Ovary (tissue), 9 donors: ENCODE results near the gene MYOZ2. TPM values are rescaled to one million over a fixed set of nuclear protein-coding genes. Genes with fewer than 3 reads are reported as not detected.
"Not testable (repeated sequence)": the region's sequence is repeated elsewhere in the genome, so short reads cannot be mapped to it uniquely, and the experiment has no call there.

ENCODE experiments used
- DNase-seq, 5 donors: peaks; one replicate each; pipeline ENCODE4 v3.0.0-alpha.2; 2019 to 2020
- H3K27ac ChIP-seq, 2 donors: fragments of 200-600 bp; one replicate each; pipeline versions ENCODE4 v1.5.1 to v1.8.0; 2019 to 2022
- H3K27me3 ChIP-seq: fragments of 200-600 bp; one replicate; pipeline ENCODE4 v1.8.0; 2022
- H3K36me3 ChIP-seq: fragments of 200-600 bp; sonication (generic); one replicate; pipeline ENCODE4 v1.5.1; 2019
- H3K4me1 ChIP-seq: one replicate; pipeline ENCODE4 v1.8.1; 2013; ENCODE audit warnings: mild to moderate bottlenecking, moderate library complexity; ENCODE audit not compliant: insufficient read depth
- H3K4me3 ChIP-seq: fragments of 200-600 bp; sonication (generic); one replicate; pipeline ENCODE4 v1.5.1; 2017
- H3K9me3 ChIP-seq, 2 donors: fragments of 200-600 bp in 1 of 2; sonication (generic) in 1 of 2; one replicate each; pipeline versions ENCODE4 v1.5.1 to v1.8.1; 2013 to 2019; ENCODE audit warnings: mild to moderate bottlenecking in 1 of 2, moderate library complexity in 1 of 2
- EP300 ChIP-seq: sonication (generic); formaldehyde crosslinking; IDR thresholded peaks from one replicate; pipeline ENCODE4 v1.6.1; 2017; ENCODE audit warnings: antibody characterized with exemption
- POLR2A ChIP-seq: fragments of 450-650 bp; IDR thresholded peaks from one replicate; pipeline ENCODE4 v1.6.1; 2017; ENCODE audit warnings: antibody characterized with exemption, mild to moderate bottlenecking, moderate library complexity
- WGBS, 3 donors: extraction: QIAGEN DNeasy Blood & Tissue Kit in 1 of 3; methylation state at CpG; one replicate each; pipeline versions ENCODE4 v1.1.5 to v1.1.7; 2013 to 2017; 5-methylcytosine and 5-hydroxymethylcytosine counted together
- intact Hi-C, 4 donors: fragments of 100-400 bp; cut with DNase I; formaldehyde crosslinking; loops; one replicate each; pipeline versions ENCODE4 v1.11.0 to v1.15.1; 2022 to 2023
- polyA plus RNA-seq, 2 donors: library from polyadenylated mRNA; stranded (reverse); fragments of 200-250 nt in 1 of 2; fragments of 350-450 nt in 1 of 2; fragmentation: Illumina TruSeq in 1 of 2; extraction: RNeasy Lipid Tissue Mini Kit (QIAGEN cat#74804) in 1 of 2; gene quantifications; one replicate each; pipeline ENCODE4 v1.2.3, GENCODE V29; 2013 to 2014
- total RNA-seq, 7 donors: library from RNA; depleted of rRNA in 2 of 7; stranded (reverse); fragments of >200 nt in 2 of 7; fragmentation: NEBNext Ultra II Directional in 3 of 7; extraction: Animal tissue kit (Norgen Biotek cat#: 25700) in 3 of 7; gene quantifications; one replicate each; pipeline versions ENCODE4 v1.1.0 to v1.2.4, GENCODE V29; 2016 to 2023
- TF ChIP-seq, protein P1 (sequence below), 3 donors: fragments of 450-650 bp in 2 of 3; fragments of 200-600 bp in 1 of 3; IDR thresholded peaks; one replicate each; pipeline versions ENCODE4 v1.5.1 to v1.8.0; 2016 to 2022; ENCODE audit warnings: antibody characterized with exemption in 3 of 3, mild to moderate bottlenecking in 1 of 3
- donor health status: DM: no; HTN: no; CAD: no; lungs with moderate emphysema.
- donor health status: DM: no; HTN: no; CAD: no.
- donor health status: Bipolar disorder and iron deficiency.
- donor health status: DM: yes; HTN: yes; CAD: no.
- donor health status: DM: no; HTN: no; CAD: no.
- donor health status: DM: yes; HTN: yes; CAD: no.

The MYOZ2 gene
- total and polyA plus RNA-seq, 9 donors, result 0.34 to 1.1 (median 0.55) TPM

DNA sequence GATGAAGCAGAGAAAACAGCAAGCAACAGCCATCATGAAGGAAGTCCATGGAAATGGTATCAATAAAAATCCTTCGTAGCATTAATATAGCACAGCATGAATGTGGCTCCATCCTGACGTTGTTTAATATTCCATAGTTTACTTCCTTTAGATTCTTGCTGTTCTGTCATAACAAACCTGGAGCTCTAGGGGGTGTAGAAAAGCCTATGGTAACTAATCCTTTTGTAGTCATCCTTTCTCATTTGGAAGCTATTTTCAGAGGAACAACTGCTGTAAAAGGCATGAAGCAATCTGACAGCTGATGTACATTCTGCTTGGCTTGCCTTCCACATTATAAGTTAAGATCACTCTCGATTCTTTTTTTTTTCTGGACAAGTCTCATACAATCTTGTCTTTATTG lies 914 bp downstream of the MYOZ2 start:
- H3K36me3 ChIP-seq, result no peaks in the 10 kb centered on the region
- TF ChIP-seq POLR2A, result no peak
- no peak for TF ChIP-seq EP300
- TF ChIP-seq, protein P1, sequence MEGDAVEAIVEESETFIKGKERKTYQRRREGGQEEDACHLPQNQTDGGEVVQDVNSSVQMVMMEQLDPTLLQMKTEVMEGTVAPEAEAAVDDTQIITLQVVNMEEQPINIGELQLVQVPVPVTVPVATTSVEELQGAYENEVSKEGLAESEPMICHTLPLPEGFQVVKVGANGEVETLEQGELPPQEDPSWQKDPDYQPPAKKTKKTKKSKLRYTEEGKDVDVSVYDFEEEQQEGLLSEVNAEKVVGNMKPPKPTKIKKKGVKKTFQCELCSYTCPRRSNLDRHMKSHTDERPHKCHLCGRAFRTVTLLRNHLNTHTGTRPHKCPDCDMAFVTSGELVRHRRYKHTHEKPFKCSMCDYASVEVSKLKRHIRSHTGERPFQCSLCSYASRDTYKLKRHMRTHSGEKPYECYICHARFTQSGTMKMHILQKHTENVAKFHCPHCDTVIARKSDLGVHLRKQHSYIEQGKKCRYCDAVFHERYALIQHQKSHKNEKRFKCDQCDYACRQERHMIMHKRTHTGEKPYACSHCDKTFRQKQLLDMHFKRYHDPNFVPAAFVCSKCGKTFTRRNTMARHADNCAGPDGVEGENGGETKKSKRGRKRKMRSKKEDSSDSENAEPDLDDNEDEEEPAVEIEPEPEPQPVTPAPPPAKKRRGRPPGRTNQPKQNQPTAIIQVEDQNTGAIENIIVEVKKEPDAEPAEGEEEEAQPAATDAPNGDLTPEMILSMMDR (IDR thresholded peaks at IDR 0.05), result no peak
- 72 to 74% (median 73%) methylated on average over 3 of the region's 3 CpGs for WGBS, 3 donors
- no peaks in the 10 kb centered on the region for H3K27me3 ChIP-seq
- no peaks in the 10 kb centered on the region for H3K9me3 ChIP-seq
- intact Hi-C loops, result no loop called here
- no peak overlapping the region for H3K4me3 ChIP-seq
- H3K4me1 ChIP-seq, result no peaks in the 10 kb centered on the region
- no peak for DNase-seq
- H3K27ac ChIP-seq, result no peak overlapping the region

- Histone ChIP-seq H3K27ac (no peak overlapping the region), H3K4me1 (no peaks in the 10 kb centered on the region), H3K36me3 (no peaks in the 10 kb centered on the region), H3K27me3 (no peaks in the 10 kb centered on the region), H3K4me3 (no peak overlapping the region), H3K9me3 (no peaks in the 10 kb centered on the region)
- TF ChIP-seq EP300 (no peak), POLR2A (no peak)
- TF ChIP-seq, protein P1 (IDR thresholded peaks at IDR 0.05), result no peak
- WGBS, 3 donors, result 12 to 20% (median 17%) methylated on average over 2 of the region's 2 CpGs
- intact Hi-C loops, result no loop called here
- DNase-seq, result no peak
Observed at GRCh38 chr4:119138046-119138445, 2.4 kb downstream of the MYOZ2 start.

- Histone ChIP-seq H3K4me3 (no peak overlapping the region), H3K4me1 (no peaks in the 10 kb centered on the region), H3K9me3 (no peaks in the 10 kb centered on the region), H3K27me3 (no peaks in the 10 kb centered on the region), H3K36me3 (no peaks in the 10 kb centered on the region), H3K27ac (no peak overlapping the region)
- intact Hi-C loops, result no loop called here
- TF ChIP-seq, protein P1 (IDR thresholded peaks at IDR 0.05), result no peak
- TF ChIP-seq POLR2A (no peak), EP300 (no peak)
- DNase-seq, result no peak
Observed at GRCh38 chr4:119139311-119139710, 3.7 kb downstream of the MYOZ2 start.

GRCh38 chr4:119139822-119140252 lies 4.2 kb downstream of the MYOZ2 start:
- Histone ChIP-seq H3K27ac (no peak overlapping the region), H3K27me3 (no peaks in the 10 kb centered on the region), H3K36me3 (no peaks in the 10 kb centered on the region), H3K9me3 (no peaks in the 10 kb centered on the region), H3K4me1 (no peaks in the 10 kb centered on the region), H3K4me3 (no peak overlapping the region)
- no peak for DNase-seq
- intact Hi-C loops, result no loop called here
- WGBS, 3 donors, result 22 to 46% (median 28%) methylated on average over 2 of the region's 2 CpGs
- no peak for TF ChIP-seq EP300
- TF ChIP-seq POLR2A, result no peak
- TF ChIP-seq, protein P1 (IDR thresholded peaks at IDR 0.05), result no peak

DNA sequence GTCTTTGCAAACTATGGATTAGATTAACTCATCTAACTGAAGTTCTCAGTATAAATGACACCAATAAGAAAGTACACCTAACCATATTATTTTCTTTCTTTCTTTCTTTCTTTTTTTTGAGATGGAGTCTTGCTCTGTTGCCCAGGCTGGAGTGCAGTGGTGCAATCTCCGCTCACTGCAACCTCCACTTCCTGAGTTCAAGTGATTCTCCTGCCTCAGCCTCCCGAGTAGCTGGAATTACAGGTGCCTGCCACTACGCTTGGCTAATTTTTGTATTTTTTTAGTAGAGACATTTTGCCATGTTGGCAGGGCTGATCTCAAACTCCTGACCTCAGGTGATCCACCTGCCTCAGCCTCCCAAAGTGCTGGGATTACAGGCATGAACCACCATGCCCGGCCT lies 5.7 kb downstream of the MYOZ2 start:
- intact Hi-C loops, H3K4me1 ChIP-seq, H3K27me3 ChIP-seq, H3K27ac ChIP-seq, H3K9me3 ChIP-seq, H3K36me3 ChIP-seq, DNase-seq, H3K4me3 ChIP-seq: not testable (repeated sequence)
- WGBS, 3 donors, result 95 to 99% (median 98%) methylated on average over 4 of the region's 4 CpGs
